ENCODE results near the gene RGMA.

DNA sequence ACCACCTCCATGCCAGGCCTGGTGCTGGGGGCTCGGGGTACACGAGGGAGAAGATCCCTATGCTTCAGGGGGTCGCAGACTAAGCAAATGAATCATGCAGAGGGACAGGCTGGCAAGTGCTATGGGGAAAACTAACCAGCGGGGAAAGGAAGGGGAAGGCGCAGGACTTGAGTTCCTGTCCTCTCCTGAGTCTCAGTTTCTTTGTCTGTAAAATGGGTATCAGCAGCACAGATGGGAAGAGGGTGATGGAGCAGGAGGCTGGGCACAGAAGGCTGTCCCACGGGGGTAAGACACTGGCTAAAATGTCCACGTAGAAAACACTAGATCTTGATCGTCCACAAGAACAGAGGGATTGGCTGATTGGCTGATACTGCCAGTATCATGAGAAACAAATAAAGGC lies 39.8 kb downstream of the RGMA start:
- TF ChIP-seq POLR2AphosphoS5 (IDR thresholded peaks at IDR 0.05; ENCODE audit: low read depth, low read length) (no peak), TAF1 (IDR thresholded peaks at IDR 0.05; ENCODE audit: borderline replicate concordance, insufficient read depth, low read length) (no peak)
- TF ChIP-seq, protein P1, sequence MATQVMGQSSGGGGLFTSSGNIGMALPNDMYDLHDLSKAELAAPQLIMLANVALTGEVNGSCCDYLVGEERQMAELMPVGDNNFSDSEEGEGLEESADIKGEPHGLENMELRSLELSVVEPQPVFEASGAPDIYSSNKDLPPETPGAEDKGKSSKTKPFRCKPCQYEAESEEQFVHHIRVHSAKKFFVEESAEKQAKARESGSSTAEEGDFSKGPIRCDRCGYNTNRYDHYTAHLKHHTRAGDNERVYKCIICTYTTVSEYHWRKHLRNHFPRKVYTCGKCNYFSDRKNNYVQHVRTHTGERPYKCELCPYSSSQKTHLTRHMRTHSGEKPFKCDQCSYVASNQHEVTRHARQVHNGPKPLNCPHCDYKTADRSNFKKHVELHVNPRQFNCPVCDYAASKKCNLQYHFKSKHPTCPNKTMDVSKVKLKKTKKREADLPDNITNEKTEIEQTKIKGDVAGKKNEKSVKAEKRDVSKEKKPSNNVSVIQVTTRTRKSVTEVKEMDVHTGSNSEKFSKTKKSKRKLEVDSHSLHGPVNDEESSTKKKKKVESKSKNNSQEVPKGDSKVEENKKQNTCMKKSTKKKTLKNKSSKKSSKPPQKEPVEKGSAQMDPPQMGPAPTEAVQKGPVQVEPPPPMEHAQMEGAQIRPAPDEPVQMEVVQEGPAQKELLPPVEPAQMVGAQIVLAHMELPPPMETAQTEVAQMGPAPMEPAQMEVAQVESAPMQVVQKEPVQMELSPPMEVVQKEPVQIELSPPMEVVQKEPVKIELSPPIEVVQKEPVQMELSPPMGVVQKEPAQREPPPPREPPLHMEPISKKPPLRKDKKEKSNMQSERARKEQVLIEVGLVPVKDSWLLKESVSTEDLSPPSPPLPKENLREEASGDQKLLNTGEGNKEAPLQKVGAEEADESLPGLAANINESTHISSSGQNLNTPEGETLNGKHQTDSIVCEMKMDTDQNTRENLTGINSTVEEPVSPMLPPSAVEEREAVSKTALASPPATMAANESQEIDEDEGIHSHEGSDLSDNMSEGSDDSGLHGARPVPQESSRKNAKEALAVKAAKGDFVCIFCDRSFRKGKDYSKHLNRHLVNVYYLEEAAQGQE (IDR thresholded peaks at IDR 0.05; ENCODE audit: insufficient read depth in 1 of 2, low read depth in 2 of 2, low read length in 2 of 2) = no peak

Measured in PFSK-1 (cell line).